ENCODE measurements around the gene CASP2. TPM values are rescaled to one million over a fixed set of nuclear protein-coding genes. Genes with fewer than 3 reads are reported as not detected.

The CASP2 gene
- total RNA-seq, 6 experiments from 2014 or later = 5.3 to 8.7 (median 6.7) TPM

DNA sequence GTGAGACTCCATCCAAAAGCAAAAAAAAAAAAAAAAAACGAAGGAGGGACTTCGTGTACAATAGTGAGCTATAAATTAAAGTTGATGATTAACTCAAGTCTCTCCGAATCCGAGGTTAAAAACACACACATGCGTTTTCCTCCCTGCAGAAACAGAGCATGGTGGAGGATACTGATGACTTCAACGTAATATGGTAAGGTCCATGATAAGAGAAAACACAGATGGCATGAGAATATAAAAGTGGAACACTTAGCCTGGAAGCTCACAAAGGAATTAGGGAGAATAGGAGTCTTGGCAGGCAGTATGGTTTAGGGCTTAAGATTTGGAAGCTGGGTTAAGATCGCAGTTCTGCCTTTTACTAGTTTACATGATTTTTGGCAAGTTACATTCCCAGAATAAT is 45.0 kb upstream of the CASP2 start:
- ATAC-seq = no peak

DNA sequence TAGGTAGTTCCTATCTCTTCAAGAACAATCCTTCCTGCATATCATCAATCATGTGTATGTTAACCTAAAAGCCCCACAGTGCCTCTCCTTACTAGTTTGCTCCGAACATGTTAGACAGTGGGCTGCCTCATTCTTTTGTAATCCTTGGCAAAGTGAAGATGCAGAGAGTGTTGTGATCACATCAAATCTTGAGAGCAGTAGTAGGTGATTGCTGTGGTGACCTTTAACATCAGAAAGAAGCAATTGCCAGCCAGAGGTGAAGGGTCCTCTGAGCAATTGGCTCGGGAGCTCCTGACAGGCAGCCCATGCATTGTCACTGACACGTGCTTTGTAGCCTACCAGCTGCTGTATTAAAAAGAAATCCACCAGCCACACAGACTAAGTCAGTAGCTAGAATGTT is 44.5 kb upstream of the CASP2 start:
- H3K27me3 ChIP-seq = no peaks in the 10 kb centered on the region
- intact Hi-C loops (cut with DNase I) = loop anchor here (5.0 to 10.0 kb wide), 2 partner anchors 51 to 64 kb away; no protein-coding TSS in a partner anchor
- H3K27ac ChIP-seq = peak overlapping the region in 1 of 3 donors; percentile 34
- WGBS (ENCODE audit: insufficient coverage, low coverage, low lambda C conversion rate, missing lambda C conversion rate) = 45% methylated on average over 3 of the region's 3 CpGs
- peak in 1 of 4 donors; percentile 15 for ATAC-seq
- TF ChIP-seq POLR2A (IDR thresholded peaks at IDR 0.05) = no peak
- TF ChIP-seq, protein P1, sequence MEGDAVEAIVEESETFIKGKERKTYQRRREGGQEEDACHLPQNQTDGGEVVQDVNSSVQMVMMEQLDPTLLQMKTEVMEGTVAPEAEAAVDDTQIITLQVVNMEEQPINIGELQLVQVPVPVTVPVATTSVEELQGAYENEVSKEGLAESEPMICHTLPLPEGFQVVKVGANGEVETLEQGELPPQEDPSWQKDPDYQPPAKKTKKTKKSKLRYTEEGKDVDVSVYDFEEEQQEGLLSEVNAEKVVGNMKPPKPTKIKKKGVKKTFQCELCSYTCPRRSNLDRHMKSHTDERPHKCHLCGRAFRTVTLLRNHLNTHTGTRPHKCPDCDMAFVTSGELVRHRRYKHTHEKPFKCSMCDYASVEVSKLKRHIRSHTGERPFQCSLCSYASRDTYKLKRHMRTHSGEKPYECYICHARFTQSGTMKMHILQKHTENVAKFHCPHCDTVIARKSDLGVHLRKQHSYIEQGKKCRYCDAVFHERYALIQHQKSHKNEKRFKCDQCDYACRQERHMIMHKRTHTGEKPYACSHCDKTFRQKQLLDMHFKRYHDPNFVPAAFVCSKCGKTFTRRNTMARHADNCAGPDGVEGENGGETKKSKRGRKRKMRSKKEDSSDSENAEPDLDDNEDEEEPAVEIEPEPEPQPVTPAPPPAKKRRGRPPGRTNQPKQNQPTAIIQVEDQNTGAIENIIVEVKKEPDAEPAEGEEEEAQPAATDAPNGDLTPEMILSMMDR (IDR thresholded peaks at IDR 0.05) = no peak
- H3K36me3 ChIP-seq = no peaks in the 10 kb centered on the region
- no peak overlapping the region for H3K4me3 ChIP-seq
- DNase-seq = no peak
- H3K9me3 ChIP-seq = no peaks in the 10 kb centered on the region
- peaks cover 0 to 44% (median 4%) of the 10 kb centered on the region in 4 donors for H3K4me1 ChIP-seq

More for the DNA sequence above, 45.0 kb upstream of the CASP2 start:
- no peak for DNase-seq
- Histone ChIP-seq H3K27ac (peak overlapping the region in 1 of 3 donors; percentile 34), H3K27me3 (no peaks in the 10 kb centered on the region), H3K4me3 (no peak overlapping the region), H3K36me3 (no peaks in the 10 kb centered on the region), H3K4me1 (peaks cover 0 to 39% (median under 1%) of the 10 kb centered on the region in 4 donors), H3K9me3 (no peaks in the 10 kb centered on the region)
- intact Hi-C loops (cut with DNase I) = loop anchor here (5.0 to 10.0 kb wide), 2 partner anchors 52 to 64 kb away; no protein-coding TSS in a partner anchor
- WGBS (ENCODE audit: insufficient coverage, low coverage, low lambda C conversion rate, missing lambda C conversion rate) = 74% methylated on average over 7 of the region's 7 CpGs
- TF ChIP-seq, protein P1 (IDR thresholded peaks at IDR 0.05) = no peak
- no peak for TF ChIP-seq POLR2A (IDR thresholded peaks at IDR 0.05)

DNA sequence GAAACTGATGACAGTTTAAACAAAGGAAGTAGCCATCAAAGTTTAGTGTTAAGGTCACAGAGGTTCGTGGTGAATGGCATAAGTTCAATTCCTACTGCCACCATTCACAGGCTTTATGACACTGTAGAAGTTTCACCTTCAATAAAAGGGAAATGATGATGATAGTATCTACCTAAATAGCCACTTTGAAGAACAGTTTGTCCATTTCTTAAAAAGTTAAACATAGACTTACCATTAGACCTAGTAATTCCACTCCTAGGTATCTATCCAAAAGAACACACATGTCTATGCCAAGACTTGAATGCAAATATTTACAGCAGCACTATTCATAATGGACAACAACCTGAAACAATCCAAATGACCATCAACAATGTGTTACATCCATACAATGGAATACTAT is 43.8 kb upstream of the CASP2 start:
- no peak overlapping the region for H3K4me3 ChIP-seq
- DNase-seq = no peak
- 5% methylated on average over 1 of the region's 1 CpG for WGBS (ENCODE audit: insufficient coverage, low coverage, low lambda C conversion rate, missing lambda C conversion rate)
- H3K4me1 ChIP-seq = peaks cover 0 to 49% (median 8%) of the 10 kb centered on the region in 4 donors
- ATAC-seq = no peak
- H3K36me3 ChIP-seq = no peaks in the 10 kb centered on the region
- H3K9me3 ChIP-seq = no peaks in the 10 kb centered on the region
- intact Hi-C loops (cut with DNase I) = loop anchor here (5.0 to 10.0 kb wide), 2 partner anchors 50 to 63 kb away; no protein-coding TSS in a partner anchor
- H3K27me3 ChIP-seq = no peaks in the 10 kb centered on the region
- TF ChIP-seq, protein P1 (IDR thresholded peaks at IDR 0.05) = no peak
- TF ChIP-seq POLR2A (IDR thresholded peaks at IDR 0.05) = no peak
- peak overlapping the region in 1 of 3 donors; percentile 34 for H3K27ac ChIP-seq

DNA sequence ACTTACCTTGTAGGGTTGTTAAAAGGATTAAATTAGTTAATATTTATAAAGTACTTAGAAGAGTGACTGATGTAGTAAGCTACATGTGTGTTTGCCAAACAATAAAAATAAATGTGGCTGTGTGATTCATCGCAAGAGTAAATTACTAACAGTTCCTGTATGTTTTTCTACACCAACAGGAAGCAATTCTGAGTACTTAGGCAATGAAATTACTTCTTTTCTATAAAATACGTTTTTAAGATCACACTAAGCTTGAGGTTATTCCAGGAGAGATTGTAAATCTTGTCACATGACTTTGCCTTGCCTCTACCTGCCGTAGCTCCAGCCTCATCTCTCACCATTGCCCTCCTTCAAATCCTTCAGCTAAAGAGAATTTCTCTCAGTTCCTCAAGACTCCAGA is 43.0 kb upstream of the CASP2 start:
- Histone ChIP-seq H3K27me3 (no peaks in the 10 kb centered on the region), H3K4me3 (no peak overlapping the region), H3K4me1 (peaks cover 0 to 47% (median 10%) of the 10 kb centered on the region in 4 donors), H3K27ac (no peak overlapping the region), H3K9me3 (no peaks in the 10 kb centered on the region), H3K36me3 (no peaks in the 10 kb centered on the region)
- DNase-seq (no peak), ATAC-seq (no peak)
- 56% methylated on average over 3 of the region's 3 CpGs for WGBS (ENCODE audit: insufficient coverage, low coverage, low lambda C conversion rate, missing lambda C conversion rate)
- no peak for TF ChIP-seq POLR2A (IDR thresholded peaks at IDR 0.05)
- TF ChIP-seq, protein P1 (IDR thresholded peaks at IDR 0.05) = no peak
- intact Hi-C loops (cut with DNase I) = loop anchor here in 1 of 2 donors (10.0 kb wide), 1 partner anchor 50 kb away; no protein-coding TSS in a partner anchor
